Stimulated activated naive CD4-positive, alpha-beta T cell (primary cell): Measurements from ENCODE around the gene PRPS2.
A peak's percentile ranks its signal among the peaks of the same experiment; 100 is the strongest.

Experiments
- DNase-seq, 6 experiments: peaks; one replicate each; lab custom pipeline; 2025; lab: John Stamatoyannopoulos, UW

PRPS2 gene

GRCh38 chrX:12791257-12792228, at the start of gene PRPS2:
TSS of gene PRPS2 (plus strand) at chrX:12791412. CDS start at chrX:12791498, 86 bp downstream.
- peak; percentile 47 to 74 (median 62) for DNase-seq

GRCh38 chrX:12741416-12741815, 49.8 kb upstream of the PRPS2 start:
- no peak for DNase-seq

GRCh38 chrX:12747433-12747832, 43.8 kb upstream of the PRPS2 start:
- no peak for DNase-seq

- DNase-seq: no peak
Measured at GRCh38 chrX:12751887-12752286, 39.3 kb upstream of the PRPS2 start.

GRCh38 chrX:12753366-12753765, 37.8 kb upstream of the PRPS2 start:
- no peak for DNase-seq

DNA sequence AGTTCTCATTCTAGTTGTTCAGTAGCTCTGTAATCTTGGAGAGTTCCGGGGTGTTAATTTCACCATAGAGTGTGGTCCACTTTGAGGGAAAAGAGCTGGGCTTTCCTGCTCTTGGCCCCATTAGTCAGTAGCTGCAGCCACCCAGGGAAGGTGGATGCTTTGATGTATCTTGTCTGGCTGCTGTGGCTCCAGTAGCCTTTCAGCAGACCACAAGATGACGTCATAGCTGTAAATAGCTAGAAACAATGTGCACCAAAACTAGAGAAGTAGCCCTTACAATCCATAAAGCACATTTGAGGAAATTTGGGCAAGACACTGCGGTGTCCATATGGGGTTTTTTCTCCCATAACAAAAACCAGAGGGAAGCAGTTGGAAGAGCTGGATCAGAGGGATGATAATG, 32.9 kb upstream of the PRPS2 start:
- DNase-seq: no peak

DNA sequence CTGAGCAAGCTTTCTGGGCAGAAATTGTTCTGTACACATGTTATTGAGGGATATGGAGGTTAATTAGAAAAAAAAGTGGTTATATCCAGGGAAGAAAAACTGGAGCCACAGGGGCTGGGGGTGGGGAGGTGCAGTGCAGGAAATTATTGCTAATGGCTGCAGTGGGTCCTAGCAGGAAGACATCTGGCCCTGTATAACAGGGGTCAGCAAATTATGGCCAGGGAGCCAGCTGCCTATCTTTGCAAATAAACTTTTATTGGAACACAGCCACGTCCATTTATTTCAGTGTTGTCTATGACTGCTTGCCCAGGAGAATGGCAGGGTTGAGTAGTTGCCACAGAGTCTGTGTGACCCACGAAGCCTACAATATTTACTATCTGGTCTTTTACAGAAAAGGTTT, 23.4 kb upstream of the PRPS2 start:
- no peak for DNase-seq

DNA sequence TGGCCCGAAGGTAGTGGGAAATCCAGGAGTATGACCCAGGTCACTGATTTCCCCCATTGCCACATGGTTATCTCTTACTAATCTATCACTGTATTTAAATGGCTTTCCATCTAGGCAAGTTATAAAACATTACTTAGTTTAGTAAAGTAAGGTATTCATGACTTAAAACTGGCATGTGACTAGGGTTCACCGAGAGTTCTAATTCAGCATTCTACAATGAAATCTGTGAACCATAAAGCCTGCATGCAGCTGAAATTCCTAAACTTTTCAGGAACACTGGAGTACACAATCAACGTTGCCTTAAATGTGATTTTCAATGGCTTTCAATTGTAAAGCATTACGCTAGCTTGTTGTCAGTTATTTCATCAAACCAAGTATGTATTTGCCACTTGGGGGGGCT, 22.7 kb upstream of the PRPS2 start:
- DNase-seq: no peak

DNA sequence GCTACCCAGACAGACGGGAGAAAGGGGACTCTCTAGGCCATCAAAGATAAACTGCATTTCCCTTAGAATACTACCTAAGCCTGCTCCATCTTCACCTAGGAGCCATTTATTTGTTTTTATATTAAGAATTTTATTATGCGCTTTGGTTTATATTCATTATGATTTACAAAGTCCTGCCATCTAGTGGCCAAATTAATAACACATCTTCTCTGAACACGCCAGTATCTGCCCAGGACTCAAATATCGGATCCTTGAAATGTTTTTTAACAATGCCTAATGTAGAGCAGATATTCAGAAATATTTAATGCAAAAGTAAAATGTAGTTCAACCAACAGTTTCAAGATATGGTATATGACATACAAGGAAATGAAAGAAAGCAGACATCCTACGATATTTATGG, 20.8 kb upstream of the PRPS2 start:
- peak in 2 of 6 experiments; percentile 22 to 43 for DNase-seq

DNA sequence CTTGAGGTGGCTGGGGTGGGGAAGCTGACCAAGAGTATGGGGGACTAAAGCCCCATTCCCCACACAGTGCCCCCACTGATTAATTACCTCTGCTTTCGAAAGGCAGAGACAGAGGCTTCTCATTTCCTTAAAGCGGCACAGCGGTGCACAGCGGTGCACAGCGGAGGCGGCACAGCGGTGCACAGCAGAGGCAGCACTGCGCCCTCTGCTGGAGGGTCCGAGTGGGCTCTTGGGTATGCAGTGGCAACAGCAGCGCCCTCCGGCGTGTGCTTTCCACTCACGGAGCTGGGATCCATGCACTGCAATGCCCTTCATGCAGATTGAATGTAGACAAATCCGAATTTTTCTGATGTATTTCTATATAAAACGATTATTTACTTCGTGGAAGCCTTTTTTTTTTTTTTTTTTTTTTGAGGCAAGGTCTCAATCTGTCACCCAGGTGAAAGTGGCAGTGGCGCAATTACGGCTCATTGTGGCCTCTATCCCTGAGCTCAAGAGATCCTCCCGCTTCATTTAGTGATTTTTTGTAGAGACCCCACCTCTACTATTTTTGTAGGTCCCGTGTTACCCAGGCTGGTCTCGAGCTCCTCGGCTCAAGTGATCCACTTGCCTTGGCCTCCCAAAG, 19.7 kb upstream of the PRPS2 start:
- peak; percentile 26 to 68 (median 56) for DNase-seq

DNA sequence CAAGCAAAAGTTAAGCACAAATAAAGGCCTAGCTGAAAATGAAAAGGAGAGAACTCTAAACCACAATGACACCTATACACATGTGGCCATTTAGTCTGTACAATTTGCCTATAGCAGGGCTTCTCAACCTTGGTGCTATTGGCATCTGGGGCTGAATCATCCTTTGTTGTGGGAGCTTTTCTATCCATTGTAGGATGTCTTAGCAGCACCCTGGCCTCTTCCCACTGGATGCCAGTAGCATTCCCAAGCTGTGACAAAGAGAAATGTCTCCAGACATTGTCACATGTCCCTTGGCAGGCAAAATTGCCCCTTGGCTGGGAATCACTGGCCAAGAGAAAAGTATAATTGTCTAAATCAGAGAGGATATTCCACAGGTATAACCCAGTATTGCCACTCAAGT, 13.5 kb upstream of the PRPS2 start:
- DNase-seq: no peak

- DNase-seq: no peak
Measured at GRCh38 chrX:12779534-12779933, 11.7 kb upstream of the PRPS2 start.

- no peak for DNase-seq
Measured at GRCh38 chrX:12788645-12789044, 2.6 kb upstream of the PRPS2 start.

GRCh38 chrX:12789976-12790375, 1.2 kb upstream of the PRPS2 start:
- DNase-seq: no peak

- peak in 1 of 6 experiments; percentile 33 for DNase-seq
Measured at GRCh38 chrX:12790885-12791256, 341 bp upstream of the PRPS2 start.

- no peak for DNase-seq
Measured at GRCh38 chrX:12792711-12793110, 1.5 kb downstream of the PRPS2 start.

DNA sequence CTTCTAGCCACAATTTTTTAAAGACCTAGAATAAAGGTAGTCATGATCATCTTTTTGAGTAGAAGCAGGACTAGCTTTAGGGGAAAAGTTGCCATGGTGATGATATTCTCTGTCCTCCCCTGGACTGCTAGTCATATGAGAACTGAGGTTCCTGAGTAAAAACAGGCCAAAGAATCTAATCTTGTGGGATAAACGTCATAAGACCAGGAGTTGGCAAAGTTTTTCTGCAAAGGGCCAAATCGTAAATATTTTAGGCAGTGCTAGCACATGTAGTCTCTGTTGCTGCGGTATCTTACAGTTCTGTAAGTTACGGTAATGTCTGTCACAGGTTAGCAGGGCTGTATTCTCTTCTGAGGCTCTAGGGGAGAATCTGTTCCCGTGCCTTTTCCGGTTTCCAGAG, 3.4 kb downstream of the PRPS2 start:
- no peak for DNase-seq

DNA sequence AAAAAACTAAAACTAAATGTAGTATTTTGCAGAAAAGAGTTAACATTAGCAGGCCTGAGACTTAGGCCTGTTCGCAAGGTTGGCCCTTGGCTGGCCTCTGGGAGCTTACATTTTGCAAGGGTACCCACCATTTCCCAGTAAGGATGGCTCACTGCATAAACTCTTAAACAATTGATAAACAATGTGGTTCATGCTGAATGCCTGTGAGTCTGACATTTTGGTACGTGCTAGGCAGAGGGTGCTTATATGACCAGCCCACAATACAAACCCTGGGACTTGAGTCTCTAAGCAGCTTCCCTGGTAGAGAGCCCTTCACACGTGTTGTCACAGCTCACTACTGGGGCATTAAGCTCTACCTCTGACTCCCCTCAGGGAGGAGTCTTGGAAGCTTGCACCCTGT, 7.4 kb downstream of the PRPS2 start:
- DNase-seq: no peak

- no peak for DNase-seq
Measured at GRCh38 chrX:12799118-12799517, 7.9 kb downstream of the PRPS2 start.

- DNase-seq: no peak
Measured at GRCh38 chrX:12802741-12803140, 11.5 kb downstream of the PRPS2 start.

GRCh38 chrX:12804655-12805054, 13.4 kb downstream of the PRPS2 start:
- DNase-seq: no peak

DNA sequence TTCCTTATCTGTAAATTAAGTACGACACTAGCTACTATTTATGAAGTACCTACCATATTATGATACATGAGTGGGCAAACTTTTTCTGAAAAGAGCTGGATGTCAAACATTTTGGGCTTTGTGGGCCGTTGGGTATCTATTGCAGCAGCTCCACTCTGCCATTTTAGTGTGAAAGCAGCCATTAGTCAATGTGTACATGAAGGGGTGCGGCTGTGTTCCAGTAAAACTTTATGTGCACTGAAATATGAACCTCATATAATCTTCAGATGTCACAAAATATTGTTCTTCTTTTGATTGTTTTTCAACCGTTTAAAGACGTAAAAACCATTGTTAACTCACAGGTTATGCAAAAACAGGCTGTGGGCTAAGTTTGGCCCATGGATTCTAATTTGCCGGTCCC, 14.1 kb downstream of the PRPS2 start:
- no peak for DNase-seq

DNA sequence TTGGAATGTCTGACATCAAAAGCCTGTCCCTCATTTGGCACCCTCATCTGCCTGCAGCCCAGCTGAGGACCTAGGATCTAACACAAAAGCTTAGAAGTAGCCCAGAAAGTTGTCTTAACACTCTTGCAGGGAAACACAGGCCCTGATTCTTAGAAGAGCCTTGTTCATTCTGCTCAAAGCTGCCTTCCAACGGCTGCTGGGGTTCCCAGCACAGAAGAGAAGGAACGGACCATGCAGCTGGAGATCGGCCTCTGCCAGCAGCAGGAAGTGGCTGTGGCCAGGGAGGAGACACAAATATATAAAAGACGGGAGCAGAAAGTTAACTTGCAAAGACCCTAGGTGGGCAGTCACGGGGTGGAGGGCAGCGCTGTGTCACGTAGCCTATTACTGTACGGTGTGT, 20.4 kb downstream of the PRPS2 start:
- no peak for DNase-seq
